B cell (primary cell): ENCODE measurements around the gene DNAI1. TPM values are rescaled to one million over a fixed set of nuclear protein-coding genes. Genes with fewer than 3 reads are reported as not detected.

Source experiments
- ATAC-seq: fragments of 200-7000 bp; cut with Tn5 transposase; one replicate; pipeline ENCODE4 v1.10.0; 2021; ENCODE audit warnings: low read depth, mild to moderate bottlenecking, moderate number of reproducible peaks, moderate library complexity
- CTCF ChIA-PET: fragments of 350-600 bp; sonication (Branson Sonifier 250); formaldehyde crosslinking; loops from one replicate; lab custom pipeline; 2021; ENCODE audit warnings: antibody characterized with exemption, inconsistent platforms; lab: Charles Lee
- POLR2A ChIA-PET: fragments of 350-600 bp; sonication (Branson Sonifier 250); formaldehyde crosslinking; loops from one replicate; lab custom pipeline; 2021; ENCODE audit warnings: antibody characterized with exemption; lab: Charles Lee
- DNase-seq: peaks from one replicate; pipeline ENCODE4 v3.0.0; 2013
- H2AFZ ChIP-seq: 2 replicates; pipeline ENCODE4 v1.6.1; 2012; ENCODE audit warnings: mild to moderate bottlenecking, low read depth, low read length; ENCODE audit not compliant: insufficient read depth, poor library complexity, severe bottlenecking
- H3K27ac ChIP-seq, 2 donors: 1 replicate in 1 of 2; 2 replicates in 1 of 2; pipeline ENCODE4 v1.5.1; 2012 to 2013; ENCODE audit warnings: low read length in 2 of 2, mild to moderate bottlenecking in 2 of 2, moderate library complexity in 1 of 2
- H3K27me3 ChIP-seq, 4 experiments: fragments of 200-600 bp in 1 of 4; sonication (generic) in 1 of 4; replicated peaks in 1 of 4; 1 replicate in 2 of 4; 2 replicates in 2 of 4; pipeline versions ENCODE4 v1.6.1 to v1.7.0; 2013 to 2016; ENCODE audit warnings: low read length in 3 of 4, mild to moderate bottlenecking in 2 of 4, mixed read lengths in 1 of 4, moderate library complexity in 1 of 4; ENCODE audit not compliant: insufficient read depth in 4 of 4, control insufficient read depth in 3 of 4; ENCODE audit errors: control extremely low read depth in 1 of 4
- H3K36me3 ChIP-seq, 2 experiments: replicated peaks in 1 of 2; 1 replicate in 1 of 2; 2 replicates in 1 of 2; pipeline versions ENCODE4 v1.6.1 to v1.7.1; 2013; ENCODE audit warnings: low read length in 1 of 2; ENCODE audit not compliant: insufficient read depth in 2 of 2, control insufficient read depth in 1 of 2; ENCODE audit errors: control extremely low read depth in 1 of 2, extremely low read depth in 1 of 2
- H3K4me1 ChIP-seq, 2 donors: fragments of 200-600 bp in 1 of 2; sonication (generic) in 1 of 2; 1 replicate in 1 of 2; 2 replicates in 1 of 2; pipeline versions ENCODE4 v1.5.1 to v1.6.1; 2013 to 2017; ENCODE audit warnings: low read length in 2 of 2; ENCODE audit not compliant: control insufficient read depth in 2 of 2, insufficient read depth in 2 of 2
- H3K4me2 ChIP-seq: replicated peaks from 2 replicates; pipeline ENCODE3; 2012; ENCODE audit warnings: mild to moderate bottlenecking, low read depth, low read length; ENCODE audit not compliant: poor library complexity, severe bottlenecking
- H3K4me3 ChIP-seq, 5 experiments: fragments of 200-600 bp in 1 of 5; sonication (generic) in 1 of 5; 1 replicate in 3 of 5; 2 replicates in 2 of 5; pipeline versions ENCODE4 v1.5.1 to v1.7.0; 2011 to 2016; ENCODE audit warnings: low read length in 4 of 5, mild to moderate bottlenecking in 4 of 5, low read depth in 2 of 5, control low read depth in 1 of 5, moderate library complexity in 1 of 5; ENCODE audit not compliant: insufficient read depth in 1 of 5; ENCODE audit errors: control extremely low read depth in 1 of 5, extremely low read depth in 1 of 5
- H3K79me2 ChIP-seq: fragments of 200-600 bp; sonication (generic); one replicate; pipeline ENCODE4 v1.6.0; 2016; ENCODE audit warnings: low read length; ENCODE audit not compliant: control insufficient read depth, insufficient read depth
- H3K9ac ChIP-seq: fragments of 200-600 bp; sonication (generic); 2 replicates; pipeline ENCODE4 v1.6.1; 2017; ENCODE audit warnings: mild to moderate bottlenecking, low read length, moderate library complexity
- H3K9me3 ChIP-seq, 3 donors: one replicate each; pipeline versions ENCODE4 v1.6.1 to v1.7.1; 2013; ENCODE audit warnings: low read length in 2 of 3; ENCODE audit not compliant: control insufficient read depth in 2 of 3, insufficient read depth in 1 of 3; ENCODE audit errors: control extremely low read depth in 1 of 3
- H4K20me1 ChIP-seq: 2 replicates; pipeline ENCODE4 v1.6.0; 2012; ENCODE audit warnings: mild to moderate bottlenecking, low read length; ENCODE audit not compliant: insufficient read depth, control insufficient read depth, poor library complexity, severe bottlenecking
- H3K27ac Mint-ChIP-seq: one replicate; pipeline ENCODE4 v1.8.0; 2021; ENCODE audit warnings: mixed read lengths
- H3K27me3 Mint-ChIP-seq: one replicate; pipeline ENCODE4 v1.8.0; 2021; ENCODE audit warnings: mixed read lengths
- H3K4me1 Mint-ChIP-seq: one replicate; pipeline ENCODE4 v1.8.0; 2021; ENCODE audit warnings: mixed read lengths
- H3K4me3 Mint-ChIP-seq: one replicate; pipeline ENCODE4 v1.8.0; 2021; ENCODE audit warnings: mixed read lengths
- H3K9me3 Mint-ChIP-seq: one replicate; pipeline ENCODE4 v1.8.0; 2022; ENCODE audit warnings: mixed read lengths; ENCODE audit not compliant: insufficient read depth
- CTCF ChIP-seq: fragments of 200-600 bp; IDR thresholded peaks from one replicate; pipeline ENCODE4 v1.8.0; 2022; ENCODE audit warnings: antibody characterized with exemption, mild to moderate bottlenecking
- EZH2 ChIP-seq: IDR thresholded peaks from 2 replicates; pipeline ENCODE4 v1.6.1; 2012; ENCODE audit warnings: borderline replicate concordance, low read depth, mild to moderate bottlenecking, moderate library complexity, low read length; ENCODE audit not compliant: insufficient read depth, poor library complexity, severe bottlenecking
- WGBS: methylation state at CpG from one replicate; pipeline ENCODE4 v1.1.5; 2013; ENCODE audit warnings: missing lambda C conversion rate; ENCODE audit not compliant: insufficient coverage; 5-methylcytosine and 5-hydroxymethylcytosine counted together
- intact Hi-C: fragments of 100-400 bp; cut with micrococcal nuclease; formaldehyde crosslinking; loops from one replicate; pipeline ENCODE4 v1.10.0; 2022
- polyA plus RNA-seq: library from polyadenylated mRNA; depleted of rRNA; stranded (reverse); fragments of >200 nt; gene quantifications from 2 replicates; pipeline ENCODE4 v1.2.3, GENCODE V29; 2012
- total RNA-seq, 2 donors: library from RNA; stranded (reverse); fragments of 120-200 nt in 1 of 2; gene quantifications; 1 replicate in 1 of 2; 2 replicates in 1 of 2; pipeline versions ENCODE4 v1.2.3 to v1.2.4, GENCODE V29; 2013 to 2022

DNAI1 gene
- total and polyA plus RNA-seq, 2 donors (not counting 1 experiment from before 2014, with no cell fraction given), result not detected

GRCh38 chr9:34512131-34513078 is 53.8 kb downstream of the DNAI1 start:
- WGBS, result 82% methylated on average over 7 of the region's 9 CpGs
- no peaks in the 10 kb centered on the region for H3K4me1 Mint-ChIP-seq
- CTCF ChIA-PET, result interaction anchor here (3.6 kb wide), 1 partner anchor 11 kb away, joined by 14 read pairs; no protein-coding TSS in a partner anchor
- no peak overlapping the region for H3K9ac ChIP-seq
- H3K4me2 ChIP-seq, result no peak overlapping the region
- H3K9me3 Mint-ChIP-seq, result no peaks in the 10 kb centered on the region
- no peak overlapping the region for H3K4me3 ChIP-seq
- DNase-seq (no peak), ATAC-seq (no peak)
- no peaks in the 10 kb centered on the region for H4K20me1 ChIP-seq
- H3K27me3 ChIP-seq, result peaks cover 0 to 3% (median 0%) of the 10 kb centered on the region in 4 experiments
- no peaks in the 10 kb centered on the region for H3K9me3 ChIP-seq
- intact Hi-C loops, result no loop called here
- no peak overlapping the region for H3K27ac ChIP-seq
- H3K79me2 ChIP-seq, result no peaks in the 10 kb centered on the region
- no peaks in the 10 kb centered on the region for H3K4me1 ChIP-seq
- no peak overlapping the region for H3K27ac Mint-ChIP-seq
- peaks cover 16% of the 10 kb centered on the region for H3K27me3 Mint-ChIP-seq
- H2AFZ ChIP-seq, result no peak overlapping the region
- POLR2A ChIA-PET, result no interaction called here
- no peak overlapping the region for H3K4me3 Mint-ChIP-seq
- H3K36me3 ChIP-seq, result no peaks in the 10 kb centered on the region
- TF ChIP-seq CTCF, result no peak
- TF ChIP-seq EZH2, result no peak
